Femur (tissue), 1 donor: ENCODE results near the gene SMCHD1.
"Not testable (repeated sequence)": the region's sequence is repeated elsewhere in the genome, so short reads cannot be mapped to it uniquely, and the experiment has no call there.

Source experiments
- DNase-seq: peaks from one replicate; pipeline ENCODE4 v3.0.0-alpha.2; 2017

Gene SMCHD1

GRCh38 chr18:2660849-2661248, 5.3 kb downstream of the SMCHD1 start:
- DNase-seq: not testable (repeated sequence)

- DNase-seq: not testable (repeated sequence)
These were observed 6.8 kb downstream of the SMCHD1 start for GRCh38 chr18:2662288-2662687.

- no peak for DNase-seq
These were observed 7.5 kb downstream of the SMCHD1 start for GRCh38 chr18:2662990-2663389.

GRCh38 chr18:2672410-2672809, 16.9 kb downstream of the SMCHD1 start:
- DNase-seq: no peak

GRCh38 chr18:2672872-2673271, 17.3 kb downstream of the SMCHD1 start:
- no peak for DNase-seq

GRCh38 chr18:2678933-2679332, 23.4 kb downstream of the SMCHD1 start:
- DNase-seq: not testable (repeated sequence)

GRCh38 chr18:2680216-2680792, 24.8 kb downstream of the SMCHD1 start:
- DNase-seq: no peak

- DNase-seq: no peak
These were observed 26.6 kb downstream of the SMCHD1 start for GRCh38 chr18:2681993-2682603.

GRCh38 chr18:2683055-2683454, 27.5 kb downstream of the SMCHD1 start:
- DNase-seq: no peak

- DNase-seq: no peak
These were observed 30.9 kb downstream of the SMCHD1 start for GRCh38 chr18:2686349-2686968.

- no peak for DNase-seq
These were observed 32.0 kb downstream of the SMCHD1 start for GRCh38 chr18:2687390-2688001.

- DNase-seq: no peak
These were observed 37.0 kb downstream of the SMCHD1 start for GRCh38 chr18:2692508-2692907.

GRCh38 chr18:2697184-2697583, 41.7 kb downstream of the SMCHD1 start:
- DNase-seq: no peak

GRCh38 chr18:2699001-2699400, 43.5 kb downstream of the SMCHD1 start:
- DNase-seq: no peak

GRCh38 chr18:2704541-2704940, 49.0 kb downstream of the SMCHD1 start:
- DNase-seq: no peak

- no peak for DNase-seq
These were observed 51.4 kb downstream of the SMCHD1 start for GRCh38 chr18:2706903-2707302.

GRCh38 chr18:2707551-2708168, 52.1 kb downstream of the SMCHD1 start:
- no peak for DNase-seq

- DNase-seq: no peak
These were observed 53.8 kb downstream of the SMCHD1 start for GRCh38 chr18:2709316-2709715.

GRCh38 chr18:2714140-2714539, 58.6 kb downstream of the SMCHD1 start:
- DNase-seq: no peak

- no peak for DNase-seq
These were observed 60.5 kb downstream of the SMCHD1 start for GRCh38 chr18:2715990-2716389.

GRCh38 chr18:2716394-2717326, 61.1 kb downstream of the SMCHD1 start:
- no peak for DNase-seq

- no peak for DNase-seq
These were observed 61.9 kb downstream of the SMCHD1 start for GRCh38 chr18:2717407-2717806.

- no peak for DNase-seq
These were observed 63.5 kb downstream of the SMCHD1 start for GRCh38 chr18:2719040-2719439.
